HCT116 (cell line): ENCODE data around the gene CNTNAP2. TPM values are rescaled to one million over a fixed set of nuclear protein-coding genes. Genes with fewer than 3 reads are reported as not detected.

Experiments used
- ATAC-seq: fragments of 200-7000 bp; cut with Tn5 transposase; 2 replicates; pipeline ENCODE4 v1.9.1; 2020; ENCODE audit warnings: mild to moderate bottlenecking, moderate library complexity
- BruUV-seq: library from RNA; stranded (reverse); fragments of 400-500 nt; replicated peaks from 2 replicates; lab custom pipeline; 2021; lab: Mats Ljungman, UMichigan
- CTCF ChIA-PET: fragments of 300-600 bp; sonication (Branson Sonifier 250); formaldehyde crosslinking; loops from one replicate; lab custom pipeline; 2021; ENCODE audit warnings: antibody characterized with exemption; lab: Charles Lee
- POLR2A ChIA-PET: fragments of 300-600, 350-600 bp; sonication (Branson Sonifier 250); formaldehyde crosslinking; loops from one replicate; lab custom pipeline; 2021; ENCODE audit warnings: antibody characterized with exemption; lab: Charles Lee
- RAD21 ChIA-PET, 2 experiments: fragments of 300-600 bp; sonication (Branson Sonifier 250); formaldehyde crosslinking; loops; one replicate each; lab custom pipeline; 2023; ENCODE audit warnings: low total read pairs in 2 of 2; ENCODE audit not compliant: uncharacterized antibody in 2 of 2, unreplicated experiment in 2 of 2, low non-redundant PET in 1 of 2; lab: Charles Lee
- DNase-seq: peaks from one replicate; pipeline ENCODE4 v3.0.0-alpha.2; 2010; ENCODE audit warnings: low read depth, low spot score
- H2AFZ ChIP-seq: fragments of 200-600 bp; shearing (Covaris generic), sonication (generic); 2 replicates; pipeline ENCODE4 v1.6.1; 2017; ENCODE audit warnings: low read depth, mixed run types, mixed read lengths, antibody characterized with exemption, low read length; ENCODE audit not compliant: poor library complexity, severe bottlenecking
- H3K27ac ChIP-seq: 2 replicates; pipeline ENCODE4 v1.5.1; 2012; ENCODE audit warnings: low read depth, low read length
- H3K27me3 ChIP-seq: fragments of 200-600 bp; sonication (generic); 2 replicates; pipeline ENCODE4 v1.6.1; 2016; ENCODE audit warnings: mixed run types, low read length, mixed read lengths; ENCODE audit not compliant: insufficient read depth
- H3K36me3 ChIP-seq, 2 experiments: fragments of 200-500 bp in 1 of 2; fragments of 200-600 bp in 1 of 2; sonication (Bioruptor generic) in 1 of 2; sonication (generic) in 1 of 2; 2 replicates each; pipeline versions ENCODE4 v1.5.1 to v1.6.1; 2014 to 2016; ENCODE audit warnings: low read length in 2 of 2, inconsistent platforms in 1 of 2, mixed read lengths in 1 of 2, mixed run types in 1 of 2; ENCODE audit not compliant: insufficient read depth in 2 of 2, control insufficient read depth in 1 of 2
- H3K4me1 ChIP-seq, 2 experiments: fragments of 200-600 bp in 1 of 2; sonication (generic) in 1 of 2; 2 replicates each; pipeline versions ENCODE4 v1.5.1 to v1.6.1; 2012 to 2017; ENCODE audit warnings: low read length in 2 of 2, inconsistent platforms in 1 of 2, mild to moderate bottlenecking in 1 of 2, mixed read lengths in 1 of 2, mixed run types in 1 of 2, moderate library complexity in 1 of 2; ENCODE audit not compliant: insufficient read depth in 2 of 2, control insufficient read depth in 1 of 2
- H3K4me2 ChIP-seq: fragments of 200-600 bp; sonication (generic); 2 replicates; pipeline ENCODE4 v1.6.1; 2017; ENCODE audit warnings: mixed run types, low read length, mixed read lengths
- H3K4me3 ChIP-seq, 2 experiments: fragments of 200-600 bp in 1 of 2; sonication (generic) in 1 of 2; replicated peaks in 1 of 2; 2 replicates each; pipeline ENCODE4 v1.5.1; 2011 to 2016; ENCODE audit warnings: low read length in 2 of 2, control low read depth in 1 of 2, low read depth in 1 of 2, mild to moderate bottlenecking in 1 of 2, mixed read lengths in 1 of 2, mixed run types in 1 of 2
- H3K79me2 ChIP-seq: fragments of 200-600 bp; sonication (generic); 2 replicates; pipeline ENCODE4 v1.6.1; 2017; ENCODE audit warnings: mild to moderate bottlenecking, mixed run types, low read length, moderate library complexity, mixed read lengths; ENCODE audit not compliant: insufficient read depth
- H3K9ac ChIP-seq: fragments of 200-600 bp; sonication (generic); 2 replicates; pipeline ENCODE4 v1.6.1; 2016; ENCODE audit warnings: low read length, mixed read lengths
- H3K9me2 ChIP-seq: fragments of 200-600 bp; sonication (generic), shearing (Covaris generic); 2 replicates; pipeline ENCODE4 v1.6.1; 2017; ENCODE audit warnings: mixed run types, mild to moderate bottlenecking, moderate library complexity; ENCODE audit not compliant: insufficient read depth
- H3K9me3 ChIP-seq, 2 experiments: fragments of 200-500 bp in 1 of 2; fragments of 200-600 bp in 1 of 2; sonication (Bioruptor generic) in 1 of 2; sonication (generic) in 1 of 2; 2 replicates each; pipeline ENCODE4 v1.6.1; 2014 to 2017; ENCODE audit warnings: low read length in 2 of 2, mixed read lengths in 2 of 2, inconsistent platforms in 1 of 2, low read depth in 1 of 2, mild to moderate bottlenecking in 1 of 2, mixed run types in 1 of 2, moderate library complexity in 1 of 2; ENCODE audit not compliant: control insufficient read depth in 1 of 2, insufficient read depth in 1 of 2
- H4K20me1 ChIP-seq: fragments of 200-600 bp; sonication (generic), shearing (Covaris generic); 2 replicates; pipeline ENCODE4 v1.6.1; 2017; ENCODE audit warnings: mixed run types, mild to moderate bottlenecking, moderate library complexity; ENCODE audit not compliant: insufficient read depth
- ATF3 ChIP-seq: IDR thresholded peaks from 2 replicates; pipeline ENCODE4 v1.6.1; 2012
- CBX3 ChIP-seq: IDR thresholded peaks from 2 replicates; pipeline ENCODE4 v1.6.1; 2012; ENCODE audit warnings: low read depth
- CEBPB ChIP-seq: IDR thresholded peaks from 2 replicates; pipeline ENCODE4 v1.6.1; 2012; ENCODE audit warnings: low read depth
- CTCF ChIP-seq, 3 experiments: fragments of 200-600 bp in 1 of 3; sonication (generic) in 1 of 3; IDR thresholded peaks in 2 of 3; conservative IDR thresholded peaks in 1 of 3; 2 replicates each; pipeline ENCODE4 v1.5.1; 2012 to 2017; ENCODE audit warnings: low read depth in 2 of 3, low read length in 2 of 3, antibody characterized with exemption in 1 of 3, borderline replicate concordance in 1 of 3, control low read depth in 1 of 3, mild to moderate bottlenecking in 1 of 3, mixed read lengths in 1 of 3, mixed run types in 1 of 3, moderate library complexity in 1 of 3; ENCODE audit not compliant: insufficient read depth in 1 of 3
- EGR1 ChIP-seq: IDR thresholded peaks from 2 replicates; pipeline ENCODE4 v1.6.1; 2012; ENCODE audit warnings: low read depth
- ELF1 ChIP-seq: IDR thresholded peaks from 2 replicates; pipeline ENCODE4 v1.6.1; 2012; ENCODE audit warnings: low read depth, borderline replicate concordance
- EZH2 ChIP-seq: fragments of 200-600 bp; sonication (generic); IDR thresholded peaks from 2 replicates; pipeline ENCODE4 v1.6.1; 2017; ENCODE audit warnings: antibody characterized with exemption, mixed run types
- EZH2phosphoT487 ChIP-seq: fragments of 200-600 bp; IDR thresholded peaks from 2 replicates; pipeline ENCODE4 v1.6.1; 2018; ENCODE audit warnings: antibody characterized with exemption, borderline replicate concordance
- FOSL1 ChIP-seq: IDR thresholded peaks from 2 replicates; pipeline ENCODE4 v1.6.1; 2012; ENCODE audit warnings: low read depth
- JUND ChIP-seq: IDR thresholded peaks from 2 replicates; pipeline ENCODE4 v1.6.1; 2012
- POLR2A ChIP-seq: IDR thresholded peaks from 2 replicates; pipeline ENCODE4 v1.7.0; 2011; ENCODE audit warnings: borderline replicate concordance; ENCODE audit not compliant: insufficient read depth, insufficient read length; ENCODE audit errors: extremely low read depth
- POLR2AphosphoS5 ChIP-seq: IDR thresholded peaks from 2 replicates; pipeline ENCODE4 v1.6.1; 2011; ENCODE audit warnings: mild to moderate bottlenecking, low read depth, low read length, moderate library complexity
- RAD21 ChIP-seq: IDR thresholded peaks from 2 replicates; pipeline ENCODE4 v1.6.1; 2012; ENCODE audit warnings: low read depth, mild to moderate bottlenecking
- SIN3A ChIP-seq: IDR thresholded peaks from 2 replicates; pipeline ENCODE4 v1.6.1; 2012; ENCODE audit warnings: low read depth
- SRF ChIP-seq: IDR thresholded peaks from 2 replicates; pipeline ENCODE4 v1.6.1; 2012; ENCODE audit warnings: low read depth
- TCF7L2 ChIP-seq: IDR thresholded peaks from 2 replicates; pipeline ENCODE4 v1.7.0; 2011; ENCODE audit warnings: borderline replicate concordance, inconsistent platforms; ENCODE audit not compliant: insufficient read depth, insufficient read length; ENCODE audit errors: extremely low read depth
- YY1 ChIP-seq: IDR thresholded peaks from 2 replicates; pipeline ENCODE4 v1.6.1; 2011; ENCODE audit warnings: low read length, low read depth, moderate library complexity, mild to moderate bottlenecking; ENCODE audit not compliant: insufficient replicate concordance; ENCODE audit errors: extremely low read depth
- ZFX ChIP-seq: fragments of 450-650 bp; IDR thresholded peaks from 2 replicates; pipeline ENCODE4 v1.6.1; 2017
- intact Hi-C: fragments of 100-400 bp; cut with micrococcal nuclease; formaldehyde crosslinking; loops from 2 replicates; pipeline ENCODE4 v1.10.0; 2022
- total RNA-seq: library from RNA; stranded (reverse); gene quantifications from one replicate; pipeline ENCODE4 v1.2.1, GENCODE V29; 2021; ENCODE audit not compliant: unreplicated experiment

Gene CNTNAP2
- total RNA-seq, 1 experiment from 2014 or later: 0.37 TPM

- no peaks in the 10 kb centered on the region for H3K36me3 ChIP-seq
- BruUV-seq: no TSS peak
Observed at GRCh38 chr7:146683439-146683838, 566.8 kb downstream of the CNTNAP2 start.

More at GRCh38 chr7:146683439-146683838, 566.8 kb downstream of the CNTNAP2 start:
- POLR2A ChIA-PET: no interaction called here
- Histone ChIP-seq H3K79me2 (no peaks in the 10 kb centered on the region), H3K9me2 (no peaks in the 10 kb centered on the region), H3K27me3 (no peaks in the 10 kb centered on the region), H3K9ac (no peak overlapping the region), H3K27ac (no peak overlapping the region), H3K4me2 (no peak overlapping the region), H3K4me1 (no peaks in the 10 kb centered on the region), H4K20me1 (no peaks in the 10 kb centered on the region), H3K9me3 (peaks cover 0 to 18% of the 10 kb centered on the region in 2 experiments; a peak in 2 of 4 replicates), H2AFZ (no peak overlapping the region), H3K4me3 (no peak overlapping the region)
- ATAC-seq (no peak), DNase-seq (no peak)
- intact Hi-C loops: no loop called here
- CTCF ChIA-PET: no interaction called here
- RAD21 ChIA-PET: no interaction called here
- TF ChIP-seq EZH2phosphoT487: no peak
- no peak for TF ChIP-seq ZFX
- TF ChIP-seq POLR2A: no peak
- no peak for TF ChIP-seq JUND
- no peak for TF ChIP-seq POLR2AphosphoS5
- TF ChIP-seq TCF7L2: no peak
- TF ChIP-seq ELF1: no peak
- no peak for TF ChIP-seq CEBPB
- TF ChIP-seq YY1: no peak
- no peak for TF ChIP-seq CBX3
- TF ChIP-seq SIN3A: no peak
- no peak for TF ChIP-seq SRF
- TF ChIP-seq ATF3: no peak
- TF ChIP-seq RAD21: no peak
- no peak for TF ChIP-seq EGR1
- no peak for TF ChIP-seq FOSL1
- TF ChIP-seq EZH2: no peak
- TF ChIP-seq CTCF (IDR thresholded peaks at IDR 0.05 in 2 of 3, conservative IDR thresholded peaks at IDR 0.05 in 1 of 3; ENCODE audit: borderline replicate concordance in 1 of 3, insufficient read depth in 1 of 3, low read depth in 2 of 3, low read length in 2 of 3): no peak
